DMS79 (cell line): ENCODE measurements around the gene FIGN.
A peak's percentile ranks its signal among the peaks of the same experiment; 100 is the strongest.

ENCODE experiments used
- DNase-seq: peaks from one replicate; lab custom pipeline; 2025; lab: John Stamatoyannopoulos, UW

FIGN gene

GRCh38 chr2:163564236-163564635 is 171.6 kb downstream of the FIGN start:
- DNase-seq, result no peak

DNA sequence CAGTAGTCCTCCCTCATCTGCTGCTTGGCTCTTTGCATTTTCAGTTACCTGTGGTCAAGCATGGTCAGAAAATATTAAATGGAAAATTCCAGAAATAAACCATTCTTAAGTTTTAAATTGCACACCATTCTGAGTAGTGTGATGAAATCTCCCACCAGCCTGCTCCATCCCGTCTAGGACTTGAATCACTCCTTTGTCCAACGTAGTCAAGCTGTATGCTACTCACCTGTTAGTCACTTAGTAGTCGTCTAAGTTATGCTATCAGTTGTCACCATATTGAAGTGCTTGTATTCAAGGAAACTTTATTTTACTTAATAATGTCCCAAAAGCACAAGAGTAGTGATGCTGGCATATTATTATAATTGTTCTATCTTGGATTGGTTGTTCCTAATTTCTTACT is 172.5 kb downstream of the FIGN start:
- DNase-seq, result no peak

GRCh38 chr2:163558251-163559021 is 177.4 kb downstream of the FIGN start:
- DNase-seq, result peak; percentile 14

GRCh38 chr2:163556511-163556910 is 179.3 kb downstream of the FIGN start:
- DNase-seq, result no peak

DNA sequence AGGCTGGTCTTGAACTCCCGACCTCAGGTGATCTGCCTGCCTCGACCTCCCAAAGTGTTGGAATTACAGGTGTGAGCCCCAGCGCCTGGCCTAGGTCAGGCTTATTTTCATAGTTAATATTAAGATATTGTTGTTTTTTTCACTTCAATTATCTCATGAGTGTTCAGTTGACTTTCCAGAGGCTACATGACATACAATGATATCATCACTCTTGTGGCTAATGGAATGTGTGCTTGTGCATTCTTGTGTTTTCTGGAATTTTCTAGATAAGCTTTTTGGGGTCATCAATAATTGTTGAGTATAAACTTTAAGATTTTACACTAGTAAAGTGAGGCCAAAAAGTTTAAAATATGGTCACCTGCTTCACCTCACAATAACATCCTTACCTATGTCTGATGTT is 180.9 kb downstream of the FIGN start:
- DNase-seq, result no peak

- no peak for DNase-seq
Observed at GRCh38 chr2:163553601-163554000, 182.2 kb downstream of the FIGN start.

DNA sequence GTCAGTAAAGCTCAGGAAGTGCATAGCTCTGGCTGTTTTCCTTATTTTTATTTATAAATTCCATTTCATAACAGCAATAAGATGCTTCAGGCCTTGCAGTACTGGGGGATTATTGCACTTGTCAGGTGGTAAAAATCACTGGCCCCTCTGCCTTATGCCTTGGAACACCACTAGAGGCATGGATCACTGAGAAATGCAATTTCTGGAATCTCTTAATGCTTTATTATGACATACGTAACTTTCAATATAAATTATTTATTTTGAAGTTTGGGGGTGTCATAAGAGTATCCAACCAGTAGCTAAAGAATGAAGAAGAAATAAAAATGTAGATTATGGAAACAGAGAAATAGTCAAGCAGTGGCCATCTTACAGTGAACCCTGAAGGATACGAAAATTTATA is 183.1 kb downstream of the FIGN start:
- no peak for DNase-seq

DNA sequence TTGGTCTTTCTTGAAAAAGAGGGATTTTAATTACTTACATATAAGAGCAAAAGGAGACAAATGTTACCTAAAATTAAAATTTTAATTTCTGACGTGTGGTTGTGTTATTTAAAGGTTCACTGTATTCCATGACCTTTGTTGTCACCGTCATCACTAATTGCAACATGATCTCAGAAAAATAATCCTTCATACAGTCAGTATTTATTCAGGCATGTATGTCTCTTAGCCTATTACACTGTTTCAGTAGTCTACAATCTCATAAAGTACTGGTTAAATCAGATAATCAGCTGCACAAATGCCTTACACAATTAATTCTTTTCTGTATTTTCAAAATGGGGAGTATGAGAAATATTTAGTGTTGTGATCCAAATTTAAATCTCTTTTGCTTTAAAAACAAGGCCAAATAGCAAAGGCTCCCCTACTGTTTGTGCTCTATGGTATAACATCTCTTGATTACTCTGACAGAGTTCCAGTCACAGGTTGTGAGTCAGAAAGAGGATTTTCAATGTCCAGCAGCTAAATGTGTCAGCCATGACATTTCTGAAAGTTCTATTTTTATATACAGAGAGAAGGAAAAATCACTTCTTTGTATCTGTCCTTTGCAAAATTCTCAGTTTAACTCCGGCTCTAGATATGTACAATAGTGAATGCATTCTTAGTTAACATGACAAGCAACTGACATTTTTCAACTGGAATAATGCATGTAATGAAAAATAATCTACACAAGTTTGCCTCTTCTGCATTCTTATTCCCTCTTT is 184.0 kb downstream of the FIGN start:
- DNase-seq, result no peak

DNA sequence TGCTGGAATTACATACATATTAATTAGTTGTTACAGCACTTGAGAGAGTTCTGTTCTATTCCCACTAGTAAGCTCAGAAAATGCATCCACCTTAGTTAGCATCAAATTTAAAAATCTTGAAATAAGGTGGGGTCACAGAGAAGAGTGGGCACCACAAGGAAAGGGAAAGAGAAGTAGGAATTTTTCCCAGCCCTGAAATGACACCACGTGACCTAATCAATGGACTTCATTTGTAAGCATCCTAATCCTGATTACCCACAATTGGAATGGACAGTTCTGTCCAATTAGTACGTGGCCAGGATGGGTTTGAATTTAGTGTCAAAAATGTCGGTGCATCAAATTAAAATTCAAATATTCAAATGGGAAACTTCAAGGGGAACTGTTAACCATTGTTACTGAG is 186.8 kb downstream of the FIGN start:
- no peak for DNase-seq
